ENCODE data around the gene PARP3. TPM values are rescaled to one million over a fixed set of nuclear protein-coding genes. Genes with fewer than 3 reads are reported as not detected.

PARP3 gene
- polyA plus RNA-seq, 1 of the 3 experiments (the other 2 are of a cell fraction), result 31.1 TPM

DNA sequence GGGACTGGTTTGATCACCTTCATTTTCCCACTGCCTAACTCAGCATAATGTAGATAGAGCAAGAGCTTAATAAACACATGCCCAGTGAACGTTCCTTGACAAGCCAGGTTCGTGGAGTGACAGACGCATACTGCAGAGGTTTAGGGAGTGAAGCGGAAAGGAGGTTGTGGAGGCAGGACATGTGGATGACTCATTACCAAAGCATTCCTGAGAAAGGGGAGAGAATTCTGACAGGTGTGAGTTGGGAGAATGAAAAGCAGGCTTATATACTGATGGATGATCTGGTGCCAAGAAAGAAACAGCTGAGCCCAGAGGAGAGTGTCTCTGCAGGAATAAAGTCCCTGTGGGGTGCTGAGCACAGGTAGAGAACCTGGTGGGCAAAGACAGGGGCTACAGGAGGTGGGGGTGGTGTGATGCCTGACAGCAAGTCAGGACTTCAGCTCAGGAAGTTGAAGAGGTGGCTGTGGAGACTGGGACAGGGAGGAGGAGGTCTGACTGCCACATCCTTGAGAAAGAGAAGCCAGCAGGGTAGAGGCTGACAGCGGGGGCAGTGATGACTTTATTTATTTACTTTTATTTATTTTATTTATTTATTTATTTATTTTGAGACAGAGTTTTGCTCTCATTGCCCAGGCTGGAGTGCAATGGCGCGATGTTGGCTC is 55.9 kb downstream of the PARP3 start:
- POLR2A ChIA-PET, result no interaction called here

More for the DNA sequence above, 55.9 kb downstream of the PARP3 start:
- CTCF ChIA-PET, result interaction anchor here (0.6 to 1.9 kb wide), 6 partner anchors 52 to 449 kb away, joined by 3 to 10 read pairs (median 5); no protein-coding TSS in a partner anchor
- Histone ChIP-seq H2AFZ (ENCODE audit: low read depth) (no peak overlapping the region), H3K4me3 (ENCODE audit: low read depth in 2 of 2, low read length in 1 of 2) (no peak overlapping the region), H3K4me2 (no peak overlapping the region), H3K36me3 (replicated peaks in 1 of 2; ENCODE audit: control insufficient read depth in 1 of 2, insufficient read depth in 2 of 2, low read length in 1 of 2) (peaks cover 13 to 17% of the 10 kb centered on the region in 2 experiments), H3K9me2 (no peaks in the 10 kb centered on the region), H3K27me3 (ENCODE audit: insufficient read depth) (no peaks in the 10 kb centered on the region), H4K20me1 (ENCODE audit: insufficient read depth) (0 out of 2 replicates have a peak, but pooled peaks cover 4% of the 10 kb centered on the region), H3K9ac (no peak overlapping the region), H3K27ac (ENCODE audit: low read depth in 2 of 2, low read length in 1 of 2) (no peak overlapping the region), H3K9me3 (no peaks in the 10 kb centered on the region), H3K79me2 (ENCODE audit: insufficient read depth) (peaks cover 27% of the 10 kb centered on the region), H3F3A (replicated peaks; ENCODE audit: insufficient read depth) (peaks cover 13% of the 10 kb centered on the region), H3K4me1 (ENCODE audit: control insufficient read depth in 1 of 2, insufficient read depth in 2 of 2, low read depth in 1 of 2, low read length in 1 of 2) (peaks cover 9 to 28% of the 10 kb centered on the region in 2 experiments; a peak in 3 of 4 replicates)
- 60% methylated on average over 7 of the region's 7 CpGs for WGBS (ENCODE audit: low lambda C conversion rate)
- TF ChIP-seq POLR2AphosphoS5 (IDR thresholded peaks at IDR 0.05; ENCODE audit: low read depth, low read length) (no peak), FOXJ3 (CRISPR knock-in tag; IDR thresholded peaks at IDR 0.05) (no peak), RFX5 (IDR thresholded peaks at IDR 0.05; ENCODE audit: low read length) (no peak), ELF1 (IDR thresholded peaks at IDR 0.05) (no peak), NFIC (IDR thresholded peaks at IDR 0.05; ENCODE audit: borderline replicate concordance) (no peak), JUND (IDR thresholded peaks at IDR 0.05) (no peak), EZH2phosphoT487 (IDR thresholded peaks at IDR 0.05; ENCODE audit: borderline replicate concordance, low read depth) (no peak), USF2 (IDR thresholded peaks at IDR 0.05; ENCODE audit: borderline replicate concordance, low read depth, low read length) (no peak), MEF2A (IDR thresholded peaks at IDR 0.05; ENCODE audit: borderline replicate concordance, low read depth) (no peak), SIN3A (IDR thresholded peaks at IDR 0.05; ENCODE audit: borderline replicate concordance, low read depth, low read length) (no peak), NRF1 (IDR thresholded peaks at IDR 0.05; ENCODE audit: low read depth, low read length) (no peak), RCOR1 (IDR thresholded peaks at IDR 0.05; ENCODE audit: low read length) (no peak), RXRA (IDR thresholded peaks at IDR 0.05; ENCODE audit: borderline replicate concordance, low read depth) (no peak), TAF1 (IDR thresholded peaks at IDR 0.05; ENCODE audit: borderline replicate concordance, low read depth, low read length) (no peak), RAD21 (IDR thresholded peaks at IDR 0.05; ENCODE audit: low read length) (no peak), CHD2 (IDR thresholded peaks at IDR 0.05; ENCODE audit: low read length, partially characterized antibody) (no peak), EP300 (IDR thresholded peaks at IDR 0.05; ENCODE audit: borderline replicate concordance in 1 of 2, low read depth in 1 of 2, low read length in 1 of 2) (no peak)
- TF ChIP-seq, protein P1, sequence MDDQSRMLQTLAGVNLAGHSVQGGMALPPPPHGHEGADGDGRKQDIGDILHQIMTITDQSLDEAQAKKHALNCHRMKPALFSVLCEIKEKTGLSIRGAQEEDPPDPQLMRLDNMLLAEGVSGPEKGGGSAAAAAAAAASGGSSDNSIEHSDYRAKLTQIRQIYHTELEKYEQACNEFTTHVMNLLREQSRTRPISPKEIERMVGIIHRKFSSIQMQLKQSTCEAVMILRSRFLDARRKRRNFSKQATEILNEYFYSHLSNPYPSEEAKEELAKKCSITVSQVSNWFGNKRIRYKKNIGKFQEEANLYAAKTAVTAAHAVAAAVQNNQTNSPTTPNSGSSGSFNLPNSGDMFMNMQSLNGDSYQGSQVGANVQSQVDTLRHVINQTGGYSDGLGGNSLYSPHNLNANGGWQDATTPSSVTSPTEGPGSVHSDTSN (IDR thresholded peaks at IDR 0.05), result no peak
- DNase-seq, result no peak

Small RNAs within 50 kb of the gene (small RNA-seq; reads per million reads assigned to genes)
- 0 reads per million in 7 experiments for gene AC115284.1

Other genes starting within 250 kb of the PARP3 start
- gene GRM2, start 235.3 kb upstream of the PARP3 start, polyA plus RNA-seq (2012; rRNA removed), result 0.15 and 0.24 TPM in 2 replicates
- not detected in 2 replicates for gene IQCF6, start 163.1 kb upstream of the PARP3 start, polyA plus RNA-seq (2012; rRNA removed)
- gene IQCF2, start 80.7 kb upstream of the PARP3 start, polyA plus RNA-seq (2012; rRNA removed), result not detected in 2 replicates
- gene IQCF5, start 66.8 kb upstream of the PARP3 start, polyA plus RNA-seq (2012; rRNA removed), result not detected in 2 replicates
- gene IQCF1, start 39.0 kb upstream of the PARP3 start, polyA plus RNA-seq (2012; rRNA removed), result not detected in 2 replicates
- 49.6 and 52.0 TPM in 2 replicates for gene RRP9, start 459 bp upstream of the PARP3 start, polyA plus RNA-seq (2012; rRNA removed)
- 0.02 and 0.10 TPM in 2 replicates for gene GPR62, start 13.0 kb downstream of the PARP3 start, polyA plus RNA-seq (2012; rRNA removed)
- 97.4 and 118 TPM in 2 replicates for gene PCBP4, start 25.1 kb downstream of the PARP3 start, polyA plus RNA-seq (2012; rRNA removed)
- gene ABHD14B, start 31.7 kb downstream of the PARP3 start, polyA plus RNA-seq (2012; rRNA removed), result 64.1 and 88.3 TPM in 2 replicates
- 22.1 and 31.5 TPM in 2 replicates for gene ABHD14A, start 32.7 kb downstream of the PARP3 start, polyA plus RNA-seq (2012; rRNA removed)
- 93.0 and 96.2 TPM in 2 replicates for gene ACY1, start 41.2 kb downstream of the PARP3 start, polyA plus RNA-seq (2012; rRNA removed)
- 3,173 and 3,642 TPM in 2 replicates for gene RPL29, start 53.5 kb downstream of the PARP3 start, polyA plus RNA-seq (2012; rRNA removed)
- 24.3 and 25.8 TPM in 2 replicates for gene DUSP7, start 114.2 kb downstream of the PARP3 start, polyA plus RNA-seq (2012; rRNA removed)
- gene POC1A, start 212.1 kb downstream of the PARP3 start, polyA plus RNA-seq (2012; rRNA removed), result 9.6 and 11.7 TPM in 2 replicates

Measured in SK-N-SH (cell line).